DMS79 treated with DMSO at 0.1 percent for 48 hours (cell line): ENCODE results near the gene IL17RA.
"Not testable (repeated sequence)": the region's sequence is repeated elsewhere in the genome, so short reads cannot be mapped to it uniquely, and the experiment has no call there.

Experiments
- DNase-seq: peaks from one replicate; lab custom pipeline; 2025; lab: John Stamatoyannopoulos, UW

IL17RA gene

DNA sequence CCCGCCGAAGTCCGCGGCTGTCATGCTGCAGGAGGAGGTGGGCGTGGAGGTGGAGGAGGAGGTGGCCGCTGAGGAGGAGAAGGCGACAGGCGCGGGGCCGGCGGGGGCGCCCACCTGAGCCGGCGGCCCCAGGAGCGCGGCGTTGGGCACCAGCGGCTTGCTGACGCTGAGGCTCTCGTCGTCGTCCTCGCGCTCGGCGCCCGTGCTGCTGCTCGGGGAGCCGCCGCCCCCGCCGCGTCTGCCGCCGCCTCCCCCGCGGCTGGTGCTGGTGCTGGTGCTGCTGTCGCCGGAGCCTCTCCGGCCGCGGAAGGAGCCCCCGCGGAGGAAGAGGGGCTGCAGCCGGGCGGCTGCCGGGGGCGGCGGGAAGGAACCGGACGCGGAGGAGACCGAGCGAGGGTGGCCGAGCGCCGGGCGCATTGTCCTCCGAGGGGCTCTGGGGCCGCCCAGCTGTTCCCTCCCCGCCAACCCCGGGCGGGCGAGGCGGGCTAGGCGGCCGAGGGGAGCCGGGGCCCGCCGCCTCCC is 36.0 kb downstream of the IL17RA start:
- no peak for DNase-seq

DNA sequence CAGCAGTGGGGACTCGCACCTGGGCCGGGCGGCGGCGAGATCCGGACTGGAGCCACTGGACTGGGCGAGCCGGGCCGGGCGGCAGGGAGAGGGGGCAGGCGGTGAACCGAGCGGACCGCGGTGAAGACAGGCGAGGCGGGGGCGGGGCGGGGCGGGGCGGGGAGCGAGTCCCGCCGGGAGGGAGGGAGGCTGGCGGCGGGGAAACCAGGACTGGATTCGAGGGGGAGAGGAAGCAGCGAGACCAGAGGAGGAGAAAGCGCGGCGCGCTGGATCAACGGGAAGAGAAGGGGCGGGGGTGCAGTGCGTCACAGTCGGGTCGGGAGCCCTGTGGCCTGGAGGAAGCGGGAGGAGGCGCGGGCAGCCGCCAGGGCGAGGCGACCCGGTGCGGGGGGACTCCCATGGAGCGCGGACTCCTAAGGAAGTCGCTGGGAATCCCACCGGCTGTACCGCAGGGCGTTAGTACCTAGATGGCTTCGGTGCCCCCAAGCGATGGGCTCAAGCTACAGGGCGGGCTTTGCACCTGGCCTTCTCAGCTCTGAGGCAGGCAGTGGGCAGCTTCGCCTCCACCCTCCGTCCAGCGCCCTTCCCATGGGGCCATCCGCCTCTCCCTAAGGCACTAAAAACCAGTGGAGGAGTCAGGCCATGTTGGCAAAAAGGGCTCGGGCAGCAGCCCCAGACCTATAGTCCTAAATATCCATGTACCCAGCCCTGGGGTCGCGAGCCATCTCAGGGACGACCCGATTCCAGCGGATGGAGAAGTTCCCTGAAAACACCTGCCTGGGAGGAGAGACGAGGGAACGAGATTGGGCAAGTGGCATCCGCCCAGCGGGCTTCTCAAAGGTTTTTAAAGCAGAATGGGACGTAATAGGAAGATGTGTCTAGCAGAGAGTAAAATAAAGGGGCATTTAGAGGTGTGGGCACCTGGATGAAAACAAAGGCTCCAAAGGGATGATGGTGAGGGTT is 36.7 kb downstream of the IL17RA start, which contains the start of gene TMEM121B:
TSS of gene TMEM121B (minus strand) at position 128 of the 963 bp plus-strand sequence. CDS start 233 bp downstream, outside the sequence.
- DNase-seq, result peak; percentile 82

DNA sequence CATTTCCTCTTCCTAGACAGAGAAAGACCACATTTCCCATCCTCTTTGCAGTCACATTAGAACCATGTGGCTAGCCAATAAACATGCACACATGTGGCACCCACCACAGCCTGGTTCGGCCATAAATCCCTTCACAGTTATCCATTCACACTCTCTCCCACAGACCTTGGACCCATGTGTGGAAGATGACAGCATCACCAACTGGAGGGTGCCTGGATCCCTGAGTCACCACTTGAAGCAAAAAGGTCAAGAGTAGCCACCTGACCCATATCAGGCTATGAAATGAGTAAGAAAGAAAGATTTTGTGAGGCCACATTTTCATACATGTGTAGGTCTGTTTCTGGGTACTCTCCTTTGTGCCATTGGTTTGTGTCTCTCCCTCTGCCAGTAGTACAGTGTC is 45.4 kb downstream of the IL17RA start:
- DNase-seq, result no peak

DNA sequence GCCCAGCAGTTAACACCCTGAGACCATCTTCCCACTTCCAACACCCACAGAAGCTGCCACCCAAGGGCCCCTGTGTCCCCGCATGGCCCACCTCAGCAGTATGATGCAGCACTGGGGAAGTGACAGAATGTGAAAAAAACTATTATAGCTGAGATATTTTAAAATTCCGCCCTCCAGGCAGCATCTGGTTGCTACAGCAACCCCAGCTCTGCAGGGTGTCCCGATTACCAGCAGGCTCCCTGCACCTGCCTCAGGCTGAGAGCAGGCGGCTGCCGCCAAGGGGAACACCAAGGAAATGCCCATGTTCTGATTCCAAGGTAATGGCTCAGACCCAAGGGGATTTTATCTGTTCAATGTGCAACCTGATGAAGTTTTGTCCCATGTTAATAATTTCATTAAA is 46.9 kb downstream of the IL17RA start:
- DNase-seq, result no peak

DNA sequence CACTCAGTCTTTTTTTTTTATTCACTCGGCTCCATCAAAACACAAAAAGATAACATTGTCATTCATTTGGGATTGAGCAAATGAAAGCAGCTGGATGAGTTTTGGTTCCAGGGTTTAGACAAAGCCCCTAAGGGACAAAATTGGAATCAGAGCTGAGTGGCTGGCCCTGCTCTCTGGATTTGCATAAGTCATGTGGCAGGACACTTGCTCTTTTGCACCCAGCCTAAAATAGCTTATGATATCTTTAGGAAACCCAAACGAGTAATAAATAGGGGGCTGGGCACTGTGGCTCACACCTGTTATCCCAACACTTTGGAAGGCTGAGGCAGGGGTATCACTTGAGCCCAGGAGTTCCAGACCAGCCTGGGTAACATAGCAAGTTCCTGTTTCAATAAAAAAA is 47.3 kb downstream of the IL17RA start:
- no peak for DNase-seq

DNA sequence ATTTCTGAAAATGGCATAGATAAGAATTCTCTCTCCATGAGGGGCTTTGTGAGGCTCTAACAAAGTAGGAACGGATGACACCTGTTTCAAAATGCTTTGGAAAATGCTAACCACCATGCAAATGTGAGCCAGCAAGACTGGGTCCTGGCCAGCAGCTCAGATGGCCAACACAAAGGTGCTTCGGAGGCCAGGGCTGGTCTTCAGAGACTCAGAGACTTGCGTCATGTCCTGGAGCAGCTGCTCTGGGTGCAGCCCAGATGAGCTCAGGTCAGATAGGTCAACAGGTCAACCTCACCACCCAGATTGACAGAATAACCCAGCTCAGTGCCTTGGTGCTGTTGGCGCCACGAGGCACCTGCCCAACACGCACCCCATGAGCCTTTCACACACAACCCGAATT is 48.3 kb downstream of the IL17RA start:
- no peak for DNase-seq

DNA sequence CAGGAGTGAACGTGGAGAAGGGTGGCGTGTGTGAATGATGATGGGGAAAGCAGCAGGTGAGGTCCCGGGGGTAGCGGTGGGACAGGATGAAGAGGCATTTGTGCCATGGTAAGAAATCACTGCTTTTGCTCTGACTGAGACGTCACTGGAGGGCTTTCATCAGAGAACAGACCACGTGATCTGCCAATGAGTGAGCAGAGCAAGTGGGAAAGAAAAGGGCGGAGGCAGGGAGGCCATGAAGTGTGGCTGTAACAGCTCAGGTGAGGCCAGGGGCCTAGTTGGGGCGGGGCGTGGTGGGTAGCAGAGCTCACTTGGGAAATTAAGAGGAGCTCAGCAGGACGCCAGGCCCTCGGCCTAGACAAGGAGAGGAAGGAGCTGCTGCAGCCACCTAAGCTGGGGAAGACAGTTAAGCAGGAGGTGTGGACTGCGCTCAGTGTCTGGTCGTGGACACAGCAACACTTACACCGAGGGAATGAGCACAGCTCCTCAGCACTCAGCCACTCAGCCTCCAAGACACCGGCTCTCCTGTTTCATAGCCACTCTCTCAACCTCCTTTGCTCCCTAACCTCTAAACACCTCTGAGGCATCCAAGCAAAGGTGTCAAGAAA is 50.5 kb downstream of the IL17RA start:
- no peak for DNase-seq

DNA sequence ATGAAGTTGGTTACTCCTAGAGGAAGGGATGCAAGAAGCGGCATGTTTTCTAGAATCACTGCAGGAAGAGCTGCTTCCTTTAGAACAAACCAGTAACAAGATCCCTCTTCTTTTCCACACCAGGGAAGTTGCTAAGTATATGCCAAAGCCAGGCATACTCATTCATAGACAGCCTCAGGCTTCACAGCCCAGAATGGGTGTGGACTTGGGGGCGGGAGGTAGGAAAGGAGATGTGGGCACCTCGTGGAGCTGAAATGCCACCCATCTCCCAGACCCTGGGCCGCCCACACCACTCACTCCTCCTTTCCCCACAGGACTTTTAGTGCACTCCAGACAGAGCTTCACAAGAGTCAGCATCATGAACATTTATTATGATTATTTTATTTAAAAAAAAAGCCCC is 52.4 kb downstream of the IL17RA start:
- no peak for DNase-seq

DNA sequence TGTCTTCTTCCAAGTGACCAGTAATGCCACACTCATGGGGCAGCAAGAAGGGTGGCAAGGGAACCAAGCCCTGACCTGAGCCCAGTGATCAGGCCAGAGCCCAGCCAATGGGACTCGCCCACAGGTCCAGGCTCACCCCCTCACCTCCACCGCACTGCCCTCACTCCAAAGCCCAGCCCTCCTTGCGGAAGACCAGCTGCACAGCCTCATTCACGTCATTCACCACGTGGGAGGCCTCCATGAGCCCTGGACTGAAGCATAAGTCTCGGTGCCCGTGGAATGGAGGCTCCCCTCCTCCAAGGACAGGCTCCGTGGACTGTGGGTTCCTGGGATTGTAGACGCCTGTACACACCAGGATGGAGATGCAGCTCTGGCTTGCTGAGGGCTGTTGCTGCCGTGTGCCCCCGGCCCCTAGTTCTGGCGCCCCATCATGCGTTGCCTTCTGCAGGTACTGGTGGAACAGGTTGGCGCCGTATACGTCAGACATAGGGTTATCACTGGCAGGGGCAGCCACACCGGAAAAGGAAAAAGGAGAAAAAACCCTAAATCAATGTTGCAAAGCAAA is 53.1 kb downstream of the IL17RA start:
- DNase-seq, result no peak

DNA sequence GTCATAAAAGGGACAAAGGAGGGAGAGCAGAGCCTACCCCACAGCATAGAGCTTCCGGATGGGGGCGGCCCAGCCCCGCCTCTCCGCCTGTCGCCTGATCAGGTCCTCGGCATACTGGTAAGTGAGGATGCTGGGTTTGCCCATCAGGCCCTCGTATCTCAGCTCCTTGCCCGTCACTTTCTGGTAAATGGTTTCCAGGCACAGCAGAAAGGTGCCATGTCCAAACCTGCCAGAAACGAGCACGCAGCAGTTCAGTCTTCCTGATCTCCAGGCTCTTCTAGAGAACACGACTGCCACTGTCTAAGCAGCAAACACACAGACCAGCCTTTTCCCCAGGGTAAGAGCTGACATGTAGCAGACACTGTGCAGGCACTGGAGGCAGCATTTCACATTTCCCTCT is 53.7 kb downstream of the IL17RA start:
- no peak for DNase-seq

DNA sequence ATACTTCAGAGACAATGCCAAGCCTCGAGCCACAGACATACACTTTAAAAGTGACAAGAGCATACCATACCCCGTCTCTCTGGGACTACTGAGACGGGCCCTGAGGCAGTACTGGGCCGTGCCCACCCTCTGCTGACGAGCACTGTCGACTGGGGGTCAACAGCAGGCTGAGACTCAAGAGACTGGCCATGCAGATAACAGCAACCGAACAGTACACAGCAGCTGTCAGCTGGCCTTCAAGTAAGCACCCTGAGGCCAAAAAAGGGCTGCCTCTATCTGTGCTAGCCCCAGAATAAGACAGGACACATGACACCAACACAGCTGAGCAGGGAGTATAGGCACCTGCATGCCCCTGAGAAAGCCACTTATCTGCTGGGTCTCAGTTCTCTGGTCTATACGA is 55.2 kb downstream of the IL17RA start:
- no peak for DNase-seq

DNA sequence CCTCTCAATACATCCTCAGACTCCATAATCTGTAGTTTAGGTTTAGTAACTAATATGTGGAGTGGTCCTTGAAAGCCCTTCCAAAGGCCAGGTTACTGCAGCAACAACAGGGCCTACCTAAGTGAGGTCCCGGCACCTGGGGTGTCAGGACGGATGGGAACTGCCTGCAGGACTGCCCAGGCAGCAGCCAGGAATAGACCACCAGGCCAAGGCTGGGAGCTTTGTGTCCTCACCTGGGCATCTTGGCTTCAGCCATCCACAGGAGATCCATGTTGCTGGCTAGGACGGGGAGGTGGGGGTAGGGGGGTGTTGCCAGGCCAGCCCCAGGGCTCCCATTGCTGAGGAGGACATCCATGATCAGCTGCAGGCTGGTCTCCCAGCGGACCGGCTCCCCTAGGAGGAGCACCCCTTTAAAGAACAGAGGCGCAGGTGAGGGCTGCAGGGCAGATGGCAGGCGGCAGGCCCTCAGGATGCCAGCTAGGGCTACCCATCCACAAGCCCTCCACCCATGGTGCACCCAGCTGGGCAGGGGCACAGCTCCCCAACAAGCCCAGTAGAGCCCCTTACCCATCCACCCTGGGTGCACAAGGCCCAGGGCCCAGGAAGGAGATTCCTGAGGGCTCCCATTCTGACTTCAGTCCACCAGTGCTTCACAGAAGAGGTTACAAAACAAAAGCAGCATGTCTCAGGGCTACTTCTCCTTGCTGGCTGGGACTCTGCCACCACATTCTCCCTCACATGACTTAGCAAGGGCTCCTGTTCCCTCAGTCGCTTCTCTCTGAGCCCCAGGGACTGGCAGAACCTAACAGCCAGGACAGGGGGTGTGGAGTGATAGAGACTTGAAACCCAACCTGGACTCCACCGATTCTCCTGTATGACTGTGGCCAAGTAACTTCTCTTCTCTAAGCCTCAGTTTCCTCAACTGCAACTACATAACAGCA is 56.3 kb downstream of the IL17RA start:
- DNase-seq, result no peak

DNA sequence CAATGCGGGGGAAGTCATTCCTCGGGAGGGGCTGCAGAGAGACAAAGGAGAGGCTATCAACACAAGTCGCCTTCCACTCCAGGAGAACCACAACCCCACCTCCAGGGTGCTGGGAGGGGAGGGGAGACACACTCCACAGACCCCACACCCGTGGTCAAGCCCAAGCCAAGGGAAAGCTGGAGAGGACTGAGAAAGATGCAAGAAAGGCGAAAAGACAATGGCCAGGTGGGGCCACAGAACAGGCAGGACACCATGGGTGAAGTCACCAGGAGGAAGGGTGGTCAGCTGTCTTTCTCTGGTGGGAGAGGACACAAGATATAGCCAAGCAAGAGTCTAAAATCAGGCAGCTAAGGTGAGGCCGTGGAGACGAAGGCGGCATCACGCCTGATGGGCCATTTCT is 58.3 kb downstream of the IL17RA start:
- no peak for DNase-seq

DNA sequence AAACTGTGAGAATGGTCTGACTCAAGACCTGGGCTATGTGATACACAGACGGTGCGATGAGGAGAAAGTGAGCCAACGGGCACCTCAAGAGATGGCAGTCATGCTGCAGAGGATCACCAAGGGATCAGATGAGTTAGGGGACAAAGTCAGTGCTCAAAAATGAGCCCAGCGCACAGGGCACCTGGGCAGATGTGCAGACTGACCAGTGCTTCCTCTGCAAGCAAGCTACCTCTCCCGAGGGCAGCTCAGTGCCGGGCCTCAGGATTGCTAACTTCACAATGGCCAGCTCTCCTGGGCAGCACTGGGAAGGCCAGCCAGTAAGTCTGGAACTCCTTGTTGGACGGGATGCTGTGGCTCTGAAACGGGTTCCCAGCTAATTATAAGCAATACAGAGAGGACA is 59.0 kb downstream of the IL17RA start:
- DNase-seq, result no peak

DNA sequence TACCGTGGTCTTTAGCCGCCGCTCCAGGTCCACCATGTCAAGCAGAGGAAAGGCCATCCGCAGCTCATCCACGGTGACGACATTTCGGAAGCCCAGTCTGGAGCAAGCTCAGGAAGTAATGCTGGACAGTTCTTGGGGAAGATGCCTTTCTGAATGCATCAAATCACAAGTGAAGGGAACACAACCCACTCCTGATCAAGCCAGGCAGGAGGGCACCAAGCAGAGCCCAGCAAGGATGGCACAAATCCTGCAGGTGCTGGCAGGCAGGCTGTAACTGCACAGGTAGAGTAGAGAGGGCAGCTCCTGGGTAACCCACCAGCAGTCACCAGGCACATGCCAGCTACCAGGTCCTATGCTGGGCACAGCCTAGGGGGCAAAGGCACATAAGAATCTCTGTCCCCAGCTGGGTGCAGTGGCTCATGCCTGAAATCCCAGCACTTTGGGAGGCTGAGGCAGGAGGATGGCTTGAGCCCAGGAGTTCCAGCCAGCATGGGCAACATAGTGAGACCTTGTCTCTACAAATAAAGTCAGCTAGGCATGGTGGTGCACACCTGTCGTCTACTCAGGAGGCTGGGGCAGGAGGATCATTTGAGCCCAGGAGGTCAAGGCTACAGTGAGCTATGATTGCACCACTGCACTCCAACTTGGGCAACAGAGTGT is 60.4 kb downstream of the IL17RA start:
- no peak for DNase-seq

DNA sequence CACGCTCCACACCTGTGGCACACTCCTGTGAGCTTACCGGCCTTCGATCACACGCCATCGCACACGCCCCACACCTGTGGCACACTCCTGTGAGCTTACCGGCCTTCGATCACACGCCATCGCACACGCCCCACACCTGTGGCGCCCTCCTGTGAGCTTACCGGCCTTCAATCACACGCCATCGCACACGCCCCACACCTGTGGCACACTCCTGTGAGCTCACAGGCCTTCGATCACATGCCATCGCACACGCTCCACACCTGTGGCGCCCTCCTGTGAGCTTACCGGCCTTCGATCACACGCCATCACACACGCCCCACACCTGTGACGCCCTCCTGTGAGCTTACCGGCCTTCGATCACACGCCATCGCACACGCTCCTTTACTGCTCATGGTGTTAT is 62.7 kb downstream of the IL17RA start:
- not testable (repeated sequence) for DNase-seq

DNA sequence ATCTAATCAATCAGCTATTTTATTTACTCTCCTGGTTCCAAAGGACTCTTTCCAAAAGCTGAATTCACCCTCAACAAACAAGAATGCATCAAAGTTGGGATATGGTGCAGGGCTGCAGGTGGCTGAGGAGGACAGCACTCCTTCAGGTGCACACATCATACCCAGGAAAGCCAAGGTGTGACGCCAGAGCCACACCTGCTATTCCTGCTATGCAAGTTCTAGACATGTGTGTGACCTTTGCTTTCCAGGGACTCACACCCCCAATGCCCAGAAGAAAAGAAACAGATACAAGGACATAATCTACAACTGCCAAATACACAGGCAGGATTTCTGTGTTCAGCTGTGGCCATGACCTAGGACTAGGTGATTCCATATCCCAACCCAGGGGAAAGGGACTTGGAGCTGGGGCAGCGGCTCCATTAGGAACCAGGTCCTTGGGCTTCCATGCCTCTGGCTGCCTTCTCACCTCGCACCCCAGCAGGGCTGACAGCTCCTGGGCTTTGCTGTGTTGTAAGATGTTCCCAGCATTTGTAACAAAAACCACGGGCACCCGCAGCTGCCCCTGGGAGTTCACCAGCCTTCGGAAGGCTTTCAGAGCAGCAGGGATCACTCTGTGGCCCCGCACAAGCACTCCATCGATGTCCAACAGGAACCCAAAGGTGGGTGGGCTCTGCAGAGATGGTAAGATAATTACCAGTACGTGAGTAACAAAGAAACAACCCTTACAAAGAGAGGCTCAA is 64.4 kb downstream of the IL17RA start:
- no peak for DNase-seq

DNA sequence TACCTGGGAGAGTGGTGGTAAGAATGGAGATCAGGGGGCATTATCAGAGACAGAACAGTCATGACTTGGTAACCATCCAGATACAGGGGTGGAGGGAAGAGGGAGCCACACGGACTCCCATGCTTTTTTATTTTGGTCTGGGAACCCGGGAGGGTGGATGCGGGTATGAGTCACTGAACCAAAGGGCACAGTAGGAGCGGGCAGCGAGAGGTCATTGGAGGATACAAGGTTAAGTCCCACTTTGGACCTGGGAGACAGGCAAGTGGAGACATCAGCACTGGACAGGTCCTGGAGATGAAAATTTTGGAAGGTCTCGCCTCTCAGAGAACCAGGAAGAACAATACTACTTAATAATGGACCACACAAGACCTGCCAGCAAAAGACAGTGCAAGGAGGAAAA is 67.5 kb downstream of the IL17RA start:
- no peak for DNase-seq

DNA sequence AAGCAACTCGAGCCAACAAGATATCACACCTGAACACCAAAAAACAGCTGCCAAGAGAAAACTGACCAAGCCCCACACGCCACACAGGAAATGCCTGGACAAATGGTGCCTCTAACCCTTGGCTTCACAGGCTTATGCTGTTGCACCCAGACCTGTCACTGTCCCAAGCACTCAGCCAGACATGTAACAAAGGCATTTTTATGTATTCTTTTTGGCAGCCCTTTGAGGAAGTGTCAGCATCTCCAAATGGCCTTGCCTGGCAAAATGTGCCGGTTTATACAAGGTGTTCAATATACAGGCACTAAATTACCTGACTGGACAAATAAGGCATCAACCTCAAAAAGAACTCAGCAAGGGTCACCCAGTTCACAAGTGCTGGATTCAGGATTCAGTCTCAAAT is 68.2 kb downstream of the IL17RA start:
- DNase-seq, result no peak

DNA sequence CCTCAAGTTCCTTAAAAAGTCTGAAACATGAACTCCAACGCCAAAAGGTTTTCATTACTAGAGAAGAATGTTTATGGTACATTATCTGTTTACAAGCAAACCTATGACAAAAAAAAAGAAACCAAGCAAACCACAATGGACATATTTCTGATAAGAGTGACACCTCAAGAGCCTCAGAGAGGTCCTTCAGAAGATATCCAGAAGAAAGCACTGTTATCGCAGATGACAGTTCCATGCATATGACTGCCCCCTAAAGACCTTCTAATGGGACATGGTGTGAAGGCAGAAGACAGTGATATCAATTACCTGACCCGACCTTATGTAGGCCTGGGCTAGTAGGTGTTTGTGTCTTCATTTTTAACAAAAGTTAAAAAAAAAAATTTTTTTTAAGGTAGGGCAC is 71.1 kb downstream of the IL17RA start:
- no peak for DNase-seq
